GM12801 (cell line): Measurements from ENCODE around the gene DENND5A.

ENCODE experiments used
- CTCF ChIP-seq: IDR thresholded peaks from one replicate; pipeline ENCODE4 v1.5.1; 2011; ENCODE audit warnings: control low read depth; ENCODE audit not compliant: insufficient read length; ENCODE audit errors: extremely low read depth

DENND5A gene

GRCh38 chr11:9301720-9302119 is 36.6 kb upstream of the DENND5A start:
- no peak for TF ChIP-seq CTCF

- no peak for TF ChIP-seq CTCF
These were observed 28.5 kb upstream of the DENND5A start for GRCh38 chr11:9293646-9294045.

GRCh38 chr11:9285850-9286587 is 20.9 kb upstream of the DENND5A start:
- TF ChIP-seq CTCF, result no peak

- no peak for TF ChIP-seq CTCF
These were observed 15.6 kb upstream of the DENND5A start for GRCh38 chr11:9280655-9281301.

DNA sequence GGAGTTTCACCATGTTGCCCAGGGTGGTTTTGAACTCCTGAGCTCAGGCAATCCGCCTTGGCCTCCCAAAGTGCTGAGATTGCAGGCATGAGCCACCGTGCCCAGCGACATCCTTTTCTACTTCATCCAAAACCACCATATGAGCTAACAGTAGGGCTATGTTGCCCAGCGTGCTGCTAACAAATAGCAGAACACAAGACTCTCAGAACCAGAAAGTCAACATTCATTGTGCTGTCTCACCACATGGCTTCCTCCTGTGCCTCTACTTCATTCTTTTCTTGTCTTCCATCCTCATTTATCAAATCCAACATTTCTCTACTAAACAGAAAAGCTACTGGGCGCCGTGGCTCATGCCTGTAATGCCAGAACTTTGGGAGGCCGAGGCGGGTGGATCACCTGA is 12.0 kb upstream of the DENND5A start:
- no peak for TF ChIP-seq CTCF

- TF ChIP-seq CTCF, result no peak
These were observed 11.4 kb upstream of the DENND5A start for GRCh38 chr11:9276571-9276970.

- no peak for TF ChIP-seq CTCF
These were observed 9.5 kb upstream of the DENND5A start for GRCh38 chr11:9274499-9275258.
